ENCODE results near the gene ZNF622. TPM values are rescaled to one million over a fixed set of nuclear protein-coding genes. Genes with fewer than 3 reads are reported as not detected.

ZNF622 gene
- total RNA-seq = 10 to 100 TPM; 20.2 to 32.6 (median 27.6) TPM

GRCh38 chr5:16465544-16466432, at the start of gene ZNF622:
Gene ZNF622 (minus strand): TSS chr5:16465800. CDS start chr5:16465665, 135 bp downstream.
- TF ChIP-seq CTCF (IDR thresholded peaks at IDR 0.05; ENCODE audit: low read depth) = no peak

DNA sequence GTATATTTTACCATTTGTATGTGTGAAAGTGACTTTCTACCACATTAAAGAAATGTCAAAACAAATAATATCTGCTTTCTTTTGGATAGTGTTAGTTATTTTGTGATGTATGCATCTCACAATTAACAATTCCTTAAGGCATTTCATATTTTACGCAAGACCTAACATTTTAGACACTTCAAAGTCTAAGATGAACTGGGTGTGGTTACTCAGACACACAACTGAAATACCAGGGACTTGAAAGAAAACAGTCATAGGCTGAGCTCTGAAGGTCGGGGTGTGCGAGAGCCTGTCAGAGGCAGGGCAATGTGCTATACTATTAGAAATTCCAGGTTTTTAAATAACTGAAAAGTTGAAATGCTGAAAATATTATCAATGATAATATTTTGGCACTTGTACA, 44.5 kb upstream of the ZNF622 start:
- no peak for TF ChIP-seq CTCF (IDR thresholded peaks at IDR 0.05; ENCODE audit: low read depth)

GRCh38 chr5:16508730-16509531, 43.3 kb upstream of the ZNF622 start:
- no peak for TF ChIP-seq CTCF (IDR thresholded peaks at IDR 0.05; ENCODE audit: low read depth)

GRCh38 chr5:16507716-16508115, 42.1 kb upstream of the ZNF622 start:
- no peak for TF ChIP-seq CTCF (IDR thresholded peaks at IDR 0.05; ENCODE audit: low read depth)

DNA sequence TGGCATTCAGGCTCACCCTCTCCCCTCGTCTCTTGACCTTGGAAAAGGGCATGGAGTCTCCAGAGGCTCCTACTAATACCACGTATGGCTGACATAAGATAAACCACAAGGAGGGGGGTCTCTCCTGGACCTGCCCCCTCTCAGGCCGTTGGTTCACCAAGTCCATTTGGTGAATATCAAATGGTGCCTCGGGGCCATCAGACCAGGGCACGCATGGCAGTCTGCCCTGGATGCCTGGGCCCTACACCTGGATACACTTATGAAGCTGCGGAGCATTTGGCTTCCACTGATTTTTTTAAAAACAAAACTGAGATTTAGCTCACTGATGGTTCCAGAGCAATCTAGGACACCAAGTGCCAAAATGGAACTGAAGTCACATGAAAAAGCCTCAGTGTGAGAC, 40.3 kb upstream of the ZNF622 start:
- no peak for TF ChIP-seq CTCF (IDR thresholded peaks at IDR 0.05; ENCODE audit: low read depth)

GRCh38 chr5:16505140-16505891, 39.7 kb upstream of the ZNF622 start:
- no peak for TF ChIP-seq CTCF (IDR thresholded peaks at IDR 0.05; ENCODE audit: low read depth)

Data from subcutaneous adipose tissue (tissue), 4 donors.